SW480 (cell line): ENCODE data around the gene RHOD.

ENCODE experiments used
- DNase-seq: peaks from one replicate; pipeline ENCODE4 v3.0.0-alpha.2; 2016; ENCODE audit warnings: low spot score

Gene RHOD

GRCh38 chr11:67062526-67063373 is 6.1 kb downstream of the RHOD start:
- DNase-seq = peak; percentile 80

GRCh38 chr11:67066333-67066709 is 9.7 kb downstream of the RHOD start:
- no peak for DNase-seq

GRCh38 chr11:67071420-67072284 is 15.0 kb downstream of the RHOD start:
- DNase-seq = no peak

- no peak for DNase-seq
These were observed 15.6 kb downstream of the RHOD start for GRCh38 chr11:67072295-67072694.

GRCh38 chr11:67073908-67074307 is 17.3 kb downstream of the RHOD start:
- DNase-seq = no peak

- no peak for DNase-seq
These were observed 19.6 kb downstream of the RHOD start for GRCh38 chr11:67076202-67076601.

- no peak for DNase-seq
These were observed 22.5 kb downstream of the RHOD start for GRCh38 chr11:67079065-67079705.

- DNase-seq = no peak
These were observed 25.6 kb downstream of the RHOD start for GRCh38 chr11:67082071-67082791.

GRCh38 chr11:67083786-67084366 is 27.2 kb downstream of the RHOD start:
- no peak for DNase-seq

- no peak for DNase-seq
These were observed 29.0 kb downstream of the RHOD start for GRCh38 chr11:67085617-67086016.

- no peak for DNase-seq
These were observed 34.1 kb downstream of the RHOD start for GRCh38 chr11:67090717-67091116.

- DNase-seq = no peak
These were observed 38.5 kb downstream of the RHOD start for GRCh38 chr11:67095214-67095507.

GRCh38 chr11:67098799-67099429 is 42.3 kb downstream of the RHOD start:
- no peak for DNase-seq

GRCh38 chr11:67099831-67100324 is 43.2 kb downstream of the RHOD start:
- no peak for DNase-seq

GRCh38 chr11:67102664-67103063 is 46.0 kb downstream of the RHOD start:
- no peak for DNase-seq

GRCh38 chr11:67105964-67106363 is 49.3 kb downstream of the RHOD start:
- DNase-seq = no peak

- no peak for DNase-seq
These were observed 54.6 kb downstream of the RHOD start for GRCh38 chr11:67111261-67111660.

GRCh38 chr11:67113231-67113721 is 56.6 kb downstream of the RHOD start:
- DNase-seq = no peak

- no peak for DNase-seq
These were observed 57.7 kb downstream of the RHOD start for GRCh38 chr11:67114275-67114896.

GRCh38 chr11:67116758-67117105 is 60.1 kb downstream of the RHOD start:
- DNase-seq = no peak

- DNase-seq = no peak
These were observed 60.5 kb downstream of the RHOD start for GRCh38 chr11:67117176-67117575.
